LNCaP clone FGC (cell line): Measurements from ENCODE around the gene SORBS2.
A peak's percentile ranks its signal among the peaks of the same experiment; 100 is the strongest.
"Not testable (repeated sequence)": the region's sequence is repeated elsewhere in the genome, so short reads cannot be mapped to it uniquely, and the experiment has no call there.

ENCODE experiments used
- DNase-seq: peaks from one replicate; pipeline ENCODE4 v3.0.0-alpha.2; 2011; ENCODE audit warnings: low read depth
- H3K4me3 ChIP-seq: 2 replicates; pipeline ENCODE4 v1.5.1; 2011; ENCODE audit warnings: mild to moderate bottlenecking, low read depth, low read length, control low read depth
- CTCF ChIP-seq: IDR thresholded peaks from 2 replicates; pipeline ENCODE4 v1.5.1; 2012; ENCODE audit warnings: mild to moderate bottlenecking; ENCODE audit not compliant: control insufficient read depth, insufficient read depth; ENCODE audit errors: extremely low read depth

Gene SORBS2

GRCh38 chr4:185711726-185712125 lies 100.3 kb downstream of the SORBS2 start:
- H3K4me3 ChIP-seq: no peak overlapping the region
- no peak for TF ChIP-seq CTCF
- DNase-seq: no peak

GRCh38 chr4:185710487-185710995 lies 101.5 kb downstream of the SORBS2 start:
- no peak overlapping the region for H3K4me3 ChIP-seq
- no peak for DNase-seq
- no peak for TF ChIP-seq CTCF

- H3K4me3 ChIP-seq: no peak overlapping the region
Observed at GRCh38 chr4:185709802-185710486, 102.0 kb downstream of the SORBS2 start.

GRCh38 chr4:185708348-185708747 lies 103.6 kb downstream of the SORBS2 start:
- no peak for TF ChIP-seq CTCF
- DNase-seq: peak; percentile 7
- H3K4me3 ChIP-seq: no peak overlapping the region

More at GRCh38 chr4:185709802-185710486, 102.0 kb downstream of the SORBS2 start:
- no peak for DNase-seq
- no peak for TF ChIP-seq CTCF

GRCh38 chr4:185707622-185708021 lies 104.4 kb downstream of the SORBS2 start:
- H3K4me3 ChIP-seq, DNase-seq: not testable (repeated sequence)

- DNase-seq: no peak
- TF ChIP-seq CTCF: no peak
- no peak overlapping the region for H3K4me3 ChIP-seq
Observed at GRCh38 chr4:185702147-185702663, 109.8 kb downstream of the SORBS2 start.

- TF ChIP-seq CTCF: no peak
Observed at GRCh38 chr4:185700630-185701029, 111.4 kb downstream of the SORBS2 start.

More at GRCh38 chr4:185700630-185701029, 111.4 kb downstream of the SORBS2 start:
- DNase-seq: no peak
- H3K4me3 ChIP-seq: no peak overlapping the region
